Ammon's horn (tissue), 1 donor: Measurements from ENCODE around the gene DPM2.

Experiments
- DNase-seq: peaks from one replicate; pipeline ENCODE4 v3.0.0-alpha.2; 2016; ENCODE audit warnings: low spot score

Gene DPM2

GRCh38 chr9:127973169-127974000 is 35.7 kb upstream of the DPM2 start:
- DNase-seq = no peak

GRCh38 chr9:127972236-127972871 is 34.7 kb upstream of the DPM2 start:
- DNase-seq = peak; percentile 85

- DNase-seq = peak; percentile 97
These were observed 33.9 kb upstream of the DPM2 start for GRCh38 chr9:127971357-127972235.

GRCh38 chr9:127970401-127971313 is 33.0 kb upstream of the DPM2 start:
- DNase-seq = no peak

GRCh38 chr9:127968700-127969383 is 31.2 kb upstream of the DPM2 start:
- DNase-seq = peak; percentile 76

GRCh38 chr9:127968042-127968441 is 30.4 kb upstream of the DPM2 start:
- DNase-seq = no peak

- DNase-seq = no peak
These were observed 29.6 kb upstream of the DPM2 start for GRCh38 chr9:127967151-127967809.

- no peak for DNase-seq
These were observed 28.9 kb upstream of the DPM2 start for GRCh38 chr9:127966416-127967150.

GRCh38 chr9:127965953-127966352 is 28.3 kb upstream of the DPM2 start:
- no peak for DNase-seq

GRCh38 chr9:127963359-127964064 is 25.9 kb upstream of the DPM2 start:
- DNase-seq = no peak

GRCh38 chr9:127963041-127963358 is 25.3 kb upstream of the DPM2 start:
- DNase-seq = no peak

- no peak for DNase-seq
These were observed 24.6 kb upstream of the DPM2 start for GRCh38 chr9:127962278-127962677.

GRCh38 chr9:127961613-127962155 is 24.0 kb upstream of the DPM2 start:
- peak; percentile 13 for DNase-seq

GRCh38 chr9:127961155-127961490 is 23.5 kb upstream of the DPM2 start:
- DNase-seq = no peak

- DNase-seq = no peak
These were observed 22.9 kb upstream of the DPM2 start for GRCh38 chr9:127960410-127961154.

GRCh38 chr9:127959841-127960409 is 22.3 kb upstream of the DPM2 start:
- DNase-seq = no peak

GRCh38 chr9:127959398-127959797 is 21.7 kb upstream of the DPM2 start:
- no peak for DNase-seq

GRCh38 chr9:127958728-127959127 is 21.1 kb upstream of the DPM2 start:
- DNase-seq = no peak
